Cardiac septum (tissue), 1 donor: ENCODE data around the gene AGT. TPM values are rescaled to one million over a fixed set of nuclear protein-coding genes. Genes with fewer than 3 reads are reported as not detected.
"Not testable (repeated sequence)": the region's sequence is repeated elsewhere in the genome, so short reads cannot be mapped to it uniquely, and the experiment has no call there.

ENCODE experiments used
- DNase-seq: peaks from one replicate; pipeline ENCODE4 v3.0.0-alpha.2; 2020; ENCODE audit warnings: low spot score
- intact Hi-C: fragments of 100-400 bp; cut with DNase I; formaldehyde crosslinking; loops from one replicate; pipeline ENCODE4 v1.14.0; 2022
- total RNA-seq: library from RNA; stranded (reverse); fragmentation: NEBNext Ultra II Directional; extraction: Animal tissue kit (Norgen Biotek cat#: 25700); gene quantifications from one replicate; pipeline ENCODE4 v1.2.1, GENCODE V29; 2021
- donor health status: DM: no; HTN: no; CAD: no.

The AGT gene
- total RNA-seq, 1 donor from 2014 or later: 71.0 TPM

- no peak for DNase-seq
- intact Hi-C loops: loop anchor here (5.0 kb wide), 2 partner anchors 42 to 62 kb away; no protein-coding TSS in a partner anchor
These were observed 3.4 kb downstream of the AGT start for GRCh38 chr1:230710543-230710904.

GRCh38 chr1:230709619-230710542, 4.0 kb downstream of the AGT start:
- intact Hi-C loops: loop anchor here (5.0 kb wide), 2 partner anchors 42 to 62 kb away; no protein-coding TSS in a partner anchor
- no peak for DNase-seq

- intact Hi-C loops: no loop called here
- no peak for DNase-seq
These were observed 5.0 kb downstream of the AGT start for GRCh38 chr1:230708631-230709580.

- intact Hi-C loops: no loop called here
- DNase-seq: no peak
These were observed 5.9 kb downstream of the AGT start for GRCh38 chr1:230707732-230708630.

- no peak for DNase-seq
- intact Hi-C loops: no loop called here
These were observed 6.8 kb downstream of the AGT start for GRCh38 chr1:230706887-230707731.

GRCh38 chr1:230706020-230706699, 7.8 kb downstream of the AGT start:
- DNase-seq: no peak
- intact Hi-C loops: no loop called here

- intact Hi-C loops: no loop called here
- no peak for DNase-seq
These were observed 8.5 kb downstream of the AGT start for GRCh38 chr1:230705289-230706019.

- intact Hi-C loops: no loop called here
- DNase-seq: no peak
These were observed 9.1 kb downstream of the AGT start for GRCh38 chr1:230704830-230705229.

GRCh38 chr1:230703679-230704385, 10.1 kb downstream of the AGT start:
- no peak for DNase-seq
- intact Hi-C loops: no loop called here

GRCh38 chr1:230702934-230703678, 10.8 kb downstream of the AGT start:
- no peak for DNase-seq
- intact Hi-C loops: no loop called here

- DNase-seq: no peak
- intact Hi-C loops: no loop called here
These were observed 11.8 kb downstream of the AGT start for GRCh38 chr1:230701895-230702768.

- DNase-seq: no peak
- intact Hi-C loops: no loop called here
These were observed 12.5 kb downstream of the AGT start for GRCh38 chr1:230701434-230701833.

GRCh38 chr1:230700132-230700531, 13.8 kb downstream of the AGT start:
- no peak for DNase-seq
- intact Hi-C loops: no loop called here

- intact Hi-C loops: no loop called here
- DNase-seq: no peak
These were observed 14.2 kb downstream of the AGT start for GRCh38 chr1:230699716-230700115.

GRCh38 chr1:230698964-230699363, 15.0 kb downstream of the AGT start:
- intact Hi-C loops, DNase-seq: not testable (repeated sequence)
